IMR-90 (cell line): ENCODE data around the gene TTC23. TPM values are rescaled to one million over a fixed set of nuclear protein-coding genes. Genes with fewer than 3 reads are reported as not detected.

Source experiments
- ATAC-seq: fragments of 200-7000 bp; cut with Tn5 transposase; 2 replicates; pipeline ENCODE4 v1.9.1; 2020; ENCODE audit warnings: low read depth, mild to moderate bottlenecking, moderate library complexity
- BruUV-seq: library from RNA; stranded (reverse); fragments of 400-500 nt; replicated peaks from 2 replicates; lab custom pipeline; 2021; lab: Mats Ljungman, UMichigan
- CTCF ChIA-PET: fragments of 300-600 bp; formaldehyde crosslinking; extraction: SDS; loops from one replicate; lab custom pipeline; 2021; ENCODE audit warnings: antibody characterized with exemption; lab: Yijun Ruan, JAX
- POLR2A ChIA-PET: fragments of 300-600 bp; sonication (Branson Sonifier 250); formaldehyde crosslinking; loops from one replicate; lab custom pipeline; 2022; ENCODE audit warnings: antibody characterized with exemption; ENCODE audit not compliant: unreplicated experiment; lab: Charles Lee
- DNase-seq: peaks from one replicate; pipeline ENCODE4 v3.0.0; 2013
- H2AFZ ChIP-seq: replicated peaks from 2 replicates; pipeline ENCODE3; 2013; ENCODE audit warnings: low read length, mild to moderate bottlenecking; ENCODE audit not compliant: poor library complexity
- H2AK5ac ChIP-seq: 2 replicates; pipeline ENCODE4 v1.6.1; 2013; ENCODE audit warnings: low read depth, low read length, inconsistent platforms
- H2AK9ac ChIP-seq: replicated peaks from 2 replicates; pipeline ENCODE3; 2013; ENCODE audit warnings: mild to moderate bottlenecking, low read depth, low read length, moderate library complexity; ENCODE audit not compliant: poor library complexity
- H2BK120ac ChIP-seq: 2 replicates; pipeline ENCODE4 v1.6.1; 2013; ENCODE audit warnings: low read depth, low read length, inconsistent platforms
- H2BK15ac ChIP-seq: 3 replicates; pipeline ENCODE4 v1.6.1; 2013; ENCODE audit warnings: low read depth, low read length, inconsistent platforms
- H2BK20ac ChIP-seq: 2 replicates; pipeline ENCODE4 v1.6.1; 2013; ENCODE audit warnings: low read depth, mild to moderate bottlenecking, inconsistent platforms, low read length, moderate library complexity
- H2BK5ac ChIP-seq: 2 replicates; pipeline ENCODE4 v1.6.1; 2013; ENCODE audit warnings: mild to moderate bottlenecking, low read depth, low read length, inconsistent platforms; ENCODE audit not compliant: poor library complexity, severe bottlenecking
- H3K14ac ChIP-seq: replicated peaks from 2 replicates; pipeline ENCODE4 v1.6.1; 2013; ENCODE audit warnings: low read depth, low read length, inconsistent platforms
- H3K18ac ChIP-seq: 2 replicates; pipeline ENCODE4 v1.6.1; 2013; ENCODE audit warnings: low read depth, low read length, control low read depth
- H3K23ac ChIP-seq: 2 replicates; pipeline ENCODE4 v1.6.1; 2013; ENCODE audit warnings: low read depth, low read length, inconsistent platforms
- H3K27ac ChIP-seq: 2 replicates; pipeline ENCODE4 v1.5.1; 2013; ENCODE audit warnings: mild to moderate bottlenecking, control low read depth, low read length; ENCODE audit not compliant: insufficient read depth
- H3K27me3 ChIP-seq: 2 replicates; pipeline ENCODE4 v1.6.1; 2013; ENCODE audit warnings: low read length; ENCODE audit not compliant: control insufficient read depth, insufficient read depth
- H3K36me3 ChIP-seq: 2 replicates; pipeline ENCODE4 v1.6.1; 2013; ENCODE audit warnings: low read length, mixed read lengths; ENCODE audit not compliant: control insufficient read depth, insufficient read depth
- H3K4ac ChIP-seq: 2 replicates; pipeline ENCODE4 v1.6.1; 2013; ENCODE audit warnings: low read depth, low read length, inconsistent platforms
- H3K4me1 ChIP-seq: 2 replicates; pipeline ENCODE4 v1.6.1; 2013; ENCODE audit warnings: low read length, mixed read lengths; ENCODE audit not compliant: control insufficient read depth, insufficient read depth
- H3K4me2 ChIP-seq: 2 replicates; pipeline ENCODE4 v1.6.1; 2013; ENCODE audit warnings: low read depth, mild to moderate bottlenecking, control low read depth, low read length, moderate library complexity
- H3K4me3 ChIP-seq: 2 replicates; pipeline ENCODE4 v1.5.1; 2013; ENCODE audit warnings: low read depth, mild to moderate bottlenecking, control low read depth, low read length, moderate library complexity; ENCODE audit not compliant: insufficient read depth
- H3K56ac ChIP-seq: 2 replicates; pipeline ENCODE4 v1.6.1; 2013; ENCODE audit warnings: low read length, inconsistent platforms; ENCODE audit not compliant: insufficient read depth; ENCODE audit errors: extremely low read depth
- H3K79me1 ChIP-seq, 2 experiments: 2 replicates each; pipeline ENCODE4 v1.6.1; 2013; ENCODE audit warnings: low read length in 2 of 2, inconsistent platforms in 1 of 2, low read depth in 1 of 2
- H3K9ac ChIP-seq: 2 replicates; pipeline ENCODE4 v1.6.1; 2013; ENCODE audit warnings: low read depth, low read length, control low read depth
- H3K9me1 ChIP-seq: 2 replicates; pipeline ENCODE4 v1.6.1; 2013; ENCODE audit warnings: low read length, inconsistent platforms; ENCODE audit not compliant: insufficient read depth
- H3K9me3 ChIP-seq: 2 replicates; pipeline ENCODE4 v1.6.1; 2013; ENCODE audit warnings: low read length; ENCODE audit not compliant: control insufficient read depth, insufficient read depth
- H4K20me1 ChIP-seq: 2 replicates; pipeline ENCODE4 v1.6.1; 2013; ENCODE audit warnings: low read length, inconsistent platforms; ENCODE audit not compliant: insufficient read depth
- H4K5ac ChIP-seq: 2 replicates; pipeline ENCODE4 v1.6.1; 2013; ENCODE audit warnings: mild to moderate bottlenecking, low read depth, low read length, control low read depth
- H4K8ac ChIP-seq, 2 experiments: 2 replicates each; pipeline ENCODE4 v1.6.1; 2013; ENCODE audit warnings: low read depth in 2 of 2, low read length in 2 of 2, control low read depth in 1 of 2, inconsistent platforms in 1 of 2
- H4K91ac ChIP-seq: 2 replicates; pipeline ENCODE4 v1.6.1; 2013; ENCODE audit warnings: low read depth, low read length, inconsistent platforms; ENCODE audit not compliant: insufficient read depth
- CEBPB ChIP-seq: IDR thresholded peaks from 2 replicates; pipeline ENCODE4 v1.6.1; 2012; ENCODE audit warnings: low read depth, low read length, improper control_type of control experiment
- WGBS, 2 experiments: methylation state at CpG; one replicate each; pipeline versions ENCODE4 v1.1.5 to v1.1.7; 2013; ENCODE audit warnings: missing lambda C conversion rate in 2 of 2; ENCODE audit not compliant: insufficient read length in 1 of 2; ENCODE audit errors: extremely low coverage in 2 of 2; 5-methylcytosine and 5-hydroxymethylcytosine counted together
- dilution Hi-C: fragments of 300-500 bp; cut with HindIII; formaldehyde crosslinking; loops from one replicate; pipeline ENCODE4 v1.14.3; 2018; ENCODE audit warnings: low sequenced_read_pairs; ENCODE audit not compliant: unreplicated experiment
- in situ Hi-C: fragments of 300-500 bp; cut with MboI; formaldehyde crosslinking; loops from 3 replicates; pipeline ENCODE4 v1.14.3; 2019; ENCODE audit warnings: low sequenced_read_pairs, inconsistent platforms, mixed read lengths
- intact Hi-C: fragments of 100-400 bp; cut with micrococcal nuclease; formaldehyde crosslinking; loops from 2 replicates; pipeline ENCODE4 v1.10.0; 2022
- polyA plus RNA-seq, 3 experiments: library from polyadenylated mRNA; depleted of rRNA; stranded (reverse); fragments of >200 nt; gene quantifications; 2 replicates each; pipeline ENCODE4 v1.2.3, GENCODE V29; 2012; ENCODE audit warnings: low replicate concordance in 1 of 3
- total RNA-seq: library from RNA; depleted of rRNA; stranded (reverse); fragments of >200 nt; gene quantifications from 2 replicates; pipeline ENCODE4 v1.2.3, GENCODE V29; 2012
- TF ChIP-seq, protein P1 (sequence below): fragments of 150-350 bp; IDR thresholded peaks from 2 replicates; pipeline ENCODE4 v1.6.1; 2016; ENCODE audit warnings: low read depth, mild to moderate bottlenecking, low read length, moderate library complexity, borderline replicate concordance

The TTC23 gene
- total and polyA plus RNA-seq, 2 of the 4 experiments (the other 2 are of a cell fraction), result 7.8 to 29.8 TPM

DNA sequence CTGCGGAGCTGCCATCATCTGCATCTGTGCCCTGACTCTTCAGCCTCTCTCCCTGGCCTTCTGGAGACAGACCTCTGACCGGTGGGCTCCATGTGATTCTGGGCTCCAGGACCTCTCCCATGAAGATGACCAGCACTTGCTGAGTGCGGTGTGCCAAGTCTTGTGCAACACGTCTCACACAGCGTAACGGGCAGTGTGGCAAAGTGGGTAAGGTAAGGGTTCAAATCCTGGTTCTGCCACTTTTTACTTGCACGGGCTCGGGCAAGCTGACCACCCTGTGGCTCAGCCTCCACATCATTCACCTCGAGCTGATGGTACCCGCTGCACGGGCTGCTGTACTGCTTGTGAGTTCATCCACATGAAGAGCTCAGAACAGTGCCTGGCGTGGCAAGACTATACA, 151.0 kb downstream of the TTC23 start:
- intact Hi-C loops, result no loop called here
- Histone ChIP-seq H3K4me1 (peaks cover 1% of the 10 kb centered on the region; the same call in 1 of the 2 replicates), H4K20me1 (no peaks in the 10 kb centered on the region), H4K8ac (no peak overlapping the region), H3K9ac (no peak overlapping the region), H4K91ac (no peak overlapping the region), H2BK5ac (no peak overlapping the region), H3K36me3 (no peaks in the 10 kb centered on the region), H3K18ac (no peak overlapping the region), H3K27ac (no peak overlapping the region), H2BK20ac (no peak overlapping the region), H3K4me3 (no peak overlapping the region), H3K9me1 (peaks cover 6% of the 10 kb centered on the region; the same call in 1 of the 2 replicates), H3K23ac (no peak overlapping the region), H3K79me1 (no peaks in the 10 kb centered on the region), H3K56ac (no peak overlapping the region), H3K27me3 (peaks cover 18% of the 10 kb centered on the region), H3K14ac (no peak overlapping the region), H2BK15ac (no peak overlapping the region), H3K4me2 (no peak overlapping the region), H4K5ac (no peak overlapping the region), H2BK120ac (no peak overlapping the region), H3K9me3 (no peaks in the 10 kb centered on the region), H2AK9ac (no peak overlapping the region), H2AFZ (peak overlapping the region; percentile 49), H2AK5ac (no peak overlapping the region), H3K4ac (no peak overlapping the region)
- BruUV-seq, result no TSS peak
- 96% methylated on average over 5 of the region's 12 CpGs; no CpG with 5 or more reads in 1 of the 2 experiments for WGBS, 2 experiments
- no peak for DNase-seq
- dilution Hi-C loops, result no loop called here
- TF ChIP-seq, protein P1, sequence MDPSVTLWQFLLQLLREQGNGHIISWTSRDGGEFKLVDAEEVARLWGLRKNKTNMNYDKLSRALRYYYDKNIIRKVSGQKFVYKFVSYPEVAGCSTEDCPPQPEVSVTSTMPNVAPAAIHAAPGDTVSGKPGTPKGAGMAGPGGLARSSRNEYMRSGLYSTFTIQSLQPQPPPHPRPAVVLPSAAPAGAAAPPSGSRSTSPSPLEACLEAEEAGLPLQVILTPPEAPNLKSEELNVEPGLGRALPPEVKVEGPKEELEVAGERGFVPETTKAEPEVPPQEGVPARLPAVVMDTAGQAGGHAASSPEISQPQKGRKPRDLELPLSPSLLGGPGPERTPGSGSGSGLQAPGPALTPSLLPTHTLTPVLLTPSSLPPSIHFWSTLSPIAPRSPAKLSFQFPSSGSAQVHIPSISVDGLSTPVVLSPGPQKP, result no peak
- 0 out of 2 replicates have a peak, but pooled peaks have one; percentile 32 for TF ChIP-seq CEBPB
- no peak for ATAC-seq
- CTCF ChIA-PET, result no interaction called here
- POLR2A ChIA-PET, result no interaction called here
- in situ Hi-C loops, result loop anchor here (5.0 kb wide), 1 partner anchor 114 kb away; no protein-coding TSS in a partner anchor
